ENCODE results near the gene IL33.

Gene IL33

DNA sequence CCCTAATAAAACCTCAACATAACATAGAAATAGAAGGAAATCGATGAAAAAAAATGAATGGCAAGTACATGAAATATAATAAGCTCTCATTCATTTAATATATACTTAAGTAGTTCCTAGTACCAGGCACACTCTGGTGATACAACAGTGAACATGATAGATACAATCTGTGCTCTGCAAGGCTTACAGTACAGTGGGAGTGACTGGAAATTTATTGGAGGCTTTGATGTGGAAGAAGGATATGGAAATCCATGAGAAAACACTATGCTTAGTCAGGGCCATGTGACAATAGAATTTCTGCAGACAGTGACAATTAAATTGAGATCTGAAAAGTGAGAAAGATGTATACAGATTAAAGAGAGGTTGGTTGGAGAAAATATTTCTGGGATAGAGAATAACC is 32.0 kb upstream of the IL33 start:
- Histone ChIP-seq H3K9me3 (ENCODE audit: severe bottlenecking) (no peaks in the 10 kb centered on the region), H3K4me3 (ENCODE audit: severe bottlenecking) (no peak overlapping the region), H3K36me3 (ENCODE audit: low read depth) (no peaks in the 10 kb centered on the region), H3K27me3 (ENCODE audit: insufficient read depth, poor library complexity, severe bottlenecking) (no peaks in the 10 kb centered on the region), H3K4me1 (ENCODE audit: insufficient read depth, poor library complexity, severe bottlenecking) (peaks cover 2% of the 10 kb centered on the region), H3K27ac (ENCODE audit: poor library complexity, severe bottlenecking) (no peak overlapping the region)
- DNase-seq (ENCODE audit: low spot score) (no peak), ATAC-seq (ENCODE audit: low read depth) (no peak)
- TF ChIP-seq, protein P1, sequence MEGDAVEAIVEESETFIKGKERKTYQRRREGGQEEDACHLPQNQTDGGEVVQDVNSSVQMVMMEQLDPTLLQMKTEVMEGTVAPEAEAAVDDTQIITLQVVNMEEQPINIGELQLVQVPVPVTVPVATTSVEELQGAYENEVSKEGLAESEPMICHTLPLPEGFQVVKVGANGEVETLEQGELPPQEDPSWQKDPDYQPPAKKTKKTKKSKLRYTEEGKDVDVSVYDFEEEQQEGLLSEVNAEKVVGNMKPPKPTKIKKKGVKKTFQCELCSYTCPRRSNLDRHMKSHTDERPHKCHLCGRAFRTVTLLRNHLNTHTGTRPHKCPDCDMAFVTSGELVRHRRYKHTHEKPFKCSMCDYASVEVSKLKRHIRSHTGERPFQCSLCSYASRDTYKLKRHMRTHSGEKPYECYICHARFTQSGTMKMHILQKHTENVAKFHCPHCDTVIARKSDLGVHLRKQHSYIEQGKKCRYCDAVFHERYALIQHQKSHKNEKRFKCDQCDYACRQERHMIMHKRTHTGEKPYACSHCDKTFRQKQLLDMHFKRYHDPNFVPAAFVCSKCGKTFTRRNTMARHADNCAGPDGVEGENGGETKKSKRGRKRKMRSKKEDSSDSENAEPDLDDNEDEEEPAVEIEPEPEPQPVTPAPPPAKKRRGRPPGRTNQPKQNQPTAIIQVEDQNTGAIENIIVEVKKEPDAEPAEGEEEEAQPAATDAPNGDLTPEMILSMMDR (IDR thresholded peaks at IDR 0.05; ENCODE audit: poor library complexity, severe bottlenecking): no peak

DNA sequence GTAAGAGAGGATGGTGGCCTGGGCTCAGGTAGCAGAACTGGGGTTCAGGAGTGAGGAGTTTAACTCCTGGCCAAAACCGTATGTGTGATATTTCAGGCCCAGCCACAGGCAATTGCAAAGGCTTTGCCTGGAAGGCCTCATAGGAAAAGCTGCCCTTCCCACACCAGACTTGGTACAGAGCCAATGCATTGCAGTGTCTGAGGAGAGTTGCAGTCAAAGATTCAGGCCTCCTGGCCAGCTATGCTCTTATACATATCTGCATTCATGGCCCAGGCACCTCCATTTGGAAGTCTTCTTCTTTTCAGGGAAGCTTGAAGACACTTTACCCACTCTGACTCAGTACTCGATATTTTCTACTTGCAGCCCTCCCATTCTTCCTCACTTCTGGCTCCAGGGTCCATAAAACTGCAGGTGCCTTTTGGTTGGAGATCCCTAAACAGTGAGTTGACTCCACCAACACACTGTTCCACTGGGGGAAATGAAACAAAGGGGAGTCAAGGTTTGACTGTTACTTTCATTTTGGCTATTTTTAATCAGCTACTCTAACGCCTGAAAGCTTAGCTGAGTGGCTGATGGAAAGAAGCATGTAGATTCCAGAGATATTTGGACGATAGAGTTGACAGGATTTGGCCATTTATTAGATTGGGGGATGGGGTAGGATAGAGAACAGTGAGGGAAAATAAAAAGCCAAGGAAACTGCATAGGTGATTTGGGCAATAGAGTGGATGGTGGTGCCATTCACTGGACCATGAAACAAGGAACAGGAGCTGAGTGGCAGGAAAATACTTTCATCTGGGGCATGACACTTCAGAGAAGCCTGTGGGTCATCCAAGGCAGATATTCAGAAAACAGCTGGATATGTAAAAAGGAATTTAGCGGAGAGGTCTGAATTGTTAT is 30.6 kb upstream of the IL33 start:
- Histone ChIP-seq H3K27ac (ENCODE audit: poor library complexity, severe bottlenecking) (no peak overlapping the region), H3K4me1 (ENCODE audit: insufficient read depth, poor library complexity, severe bottlenecking) (peaks cover 2% of the 10 kb centered on the region), H3K36me3 (ENCODE audit: low read depth) (no peaks in the 10 kb centered on the region), H3K4me3 (ENCODE audit: severe bottlenecking) (no peak overlapping the region), H3K27me3 (ENCODE audit: insufficient read depth, poor library complexity, severe bottlenecking) (no peaks in the 10 kb centered on the region), H3K9me3 (ENCODE audit: severe bottlenecking) (no peaks in the 10 kb centered on the region)
- TF ChIP-seq, protein P1 (IDR thresholded peaks at IDR 0.05; ENCODE audit: poor library complexity, severe bottlenecking): no peak
- DNase-seq (ENCODE audit: low spot score) (no peak), ATAC-seq (ENCODE audit: low read depth) (no peak)

DNA sequence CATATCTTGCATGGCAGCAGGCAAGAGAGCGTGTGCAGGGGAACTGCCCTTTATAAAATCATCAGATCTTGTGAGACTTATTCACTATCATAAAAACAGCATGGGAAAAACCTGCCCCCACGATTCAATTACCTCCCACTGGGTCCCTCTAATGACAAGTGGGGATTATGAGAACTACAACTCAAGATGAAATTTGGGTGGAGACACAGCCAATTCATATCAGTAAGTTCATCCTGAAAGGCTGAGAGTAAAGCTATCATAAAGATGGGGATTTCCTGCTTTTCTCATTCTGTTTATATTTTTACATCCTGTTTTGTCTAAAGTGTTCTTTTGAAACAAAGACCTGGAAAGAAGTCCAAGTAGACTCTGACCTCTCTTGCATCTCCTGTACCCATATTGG is 28.9 kb upstream of the IL33 start:
- H3K27ac ChIP-seq (ENCODE audit: poor library complexity, severe bottlenecking): no peak overlapping the region
- H3K27me3 ChIP-seq (ENCODE audit: insufficient read depth, poor library complexity, severe bottlenecking): no peaks in the 10 kb centered on the region
- no peak overlapping the region for H3K4me3 ChIP-seq (ENCODE audit: severe bottlenecking)
- ATAC-seq (ENCODE audit: low read depth) (no peak), DNase-seq (ENCODE audit: low spot score) (no peak)
- H3K4me1 ChIP-seq (ENCODE audit: insufficient read depth, poor library complexity, severe bottlenecking): peaks cover 2% of the 10 kb centered on the region
- TF ChIP-seq, protein P1 (IDR thresholded peaks at IDR 0.05; ENCODE audit: poor library complexity, severe bottlenecking): no peak
- H3K36me3 ChIP-seq (ENCODE audit: low read depth): no peaks in the 10 kb centered on the region
- no peaks in the 10 kb centered on the region for H3K9me3 ChIP-seq (ENCODE audit: severe bottlenecking)

DNA sequence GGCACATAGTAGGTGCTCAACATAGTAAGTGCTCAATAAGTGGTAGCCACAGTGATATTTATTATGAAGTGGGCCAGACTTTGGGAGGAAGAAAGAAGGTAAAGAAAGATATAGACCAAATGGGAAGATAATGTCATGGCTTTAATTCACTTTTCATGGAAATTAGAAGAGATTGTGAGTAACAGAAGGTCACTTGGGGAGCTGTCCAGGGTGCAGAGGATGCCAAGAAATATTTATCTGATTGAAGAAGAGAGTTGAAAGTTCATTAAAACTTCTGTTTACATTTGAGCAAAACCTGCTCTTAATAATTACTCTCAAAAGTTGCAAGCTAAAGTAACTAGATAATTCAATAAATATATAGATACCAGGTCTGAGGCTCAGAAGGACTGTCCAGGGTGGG is 28.3 kb upstream of the IL33 start:
- TF ChIP-seq, protein P1 (IDR thresholded peaks at IDR 0.05; ENCODE audit: poor library complexity, severe bottlenecking): no peak
- no peaks in the 10 kb centered on the region for H3K36me3 ChIP-seq (ENCODE audit: low read depth)
- peaks cover 2% of the 10 kb centered on the region for H3K4me1 ChIP-seq (ENCODE audit: insufficient read depth, poor library complexity, severe bottlenecking)
- no peak overlapping the region for H3K27ac ChIP-seq (ENCODE audit: poor library complexity, severe bottlenecking)
- no peak for DNase-seq (ENCODE audit: low spot score)
- H3K4me3 ChIP-seq (ENCODE audit: severe bottlenecking): no peak overlapping the region
- H3K27me3 ChIP-seq (ENCODE audit: insufficient read depth, poor library complexity, severe bottlenecking): no peaks in the 10 kb centered on the region
- ATAC-seq (ENCODE audit: low read depth): no peak
- H3K9me3 ChIP-seq (ENCODE audit: severe bottlenecking): no peaks in the 10 kb centered on the region

DNA sequence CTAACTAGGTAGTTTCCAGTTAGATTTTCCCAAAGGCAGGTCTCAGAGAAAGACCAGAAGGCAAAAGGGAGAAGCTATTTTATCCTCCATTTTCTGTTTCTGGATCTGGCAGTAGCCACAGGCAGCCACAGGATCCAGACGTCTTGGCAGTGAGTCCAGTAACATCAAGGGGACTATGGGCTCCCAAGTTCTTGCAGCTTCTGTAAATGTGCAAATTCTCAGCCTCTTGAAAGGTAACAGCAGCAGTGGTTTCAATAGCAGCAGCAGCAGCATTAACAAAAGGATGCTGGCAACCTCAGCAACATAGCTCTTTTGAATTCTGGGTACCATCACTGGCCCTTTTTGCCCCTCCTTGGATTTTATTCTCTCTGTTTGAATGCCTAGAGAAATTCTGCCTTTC is 27.1 kb upstream of the IL33 start:
- Histone ChIP-seq H3K4me3 (ENCODE audit: severe bottlenecking) (no peak overlapping the region), H3K9me3 (ENCODE audit: severe bottlenecking) (no peaks in the 10 kb centered on the region), H3K27ac (ENCODE audit: poor library complexity, severe bottlenecking) (no peak overlapping the region), H3K4me1 (ENCODE audit: insufficient read depth, poor library complexity, severe bottlenecking) (no peaks in the 10 kb centered on the region), H3K27me3 (ENCODE audit: insufficient read depth, poor library complexity, severe bottlenecking) (no peaks in the 10 kb centered on the region), H3K36me3 (ENCODE audit: low read depth) (no peaks in the 10 kb centered on the region)
- ATAC-seq (ENCODE audit: low read depth) (no peak), DNase-seq (ENCODE audit: low spot score) (no peak)
- TF ChIP-seq, protein P1 (IDR thresholded peaks at IDR 0.05; ENCODE audit: poor library complexity, severe bottlenecking): no peak

All from RWPE2 (cell line).